Activated B cell treated with CpG ODN at 0.5 μM for 24 hours (primary cell): Measurements from ENCODE around the gene GABRG3. TPM values are rescaled to one million over a fixed set of nuclear protein-coding genes. Genes with fewer than 3 reads are reported as not detected.

Experiments
- ATAC-seq: fragments of 200-7000 bp; cut with Tn5 transposase; one replicate; pipeline ENCODE4 v1.10.0; 2021; ENCODE audit warnings: low read depth, mild to moderate bottlenecking, moderate library complexity
- CTCF ChIA-PET: fragments of 350-600 bp; sonication (Branson Sonifier 250); formaldehyde crosslinking; loops from one replicate; lab custom pipeline; 2021; ENCODE audit warnings: antibody characterized with exemption; lab: Charles Lee
- POLR2A ChIA-PET: fragments of 350-600 bp; sonication (Branson Sonifier 250); formaldehyde crosslinking; loops from one replicate; lab custom pipeline; 2021; ENCODE audit warnings: antibody characterized with exemption; lab: Charles Lee
- DNase-seq: peaks from one replicate; pipeline ENCODE4 v3.0.0; 2022
- H3K27ac Mint-ChIP-seq: one replicate; pipeline ENCODE4 v1.8.0; 2020; ENCODE audit warnings: mixed read lengths
- H3K27me3 Mint-ChIP-seq: one replicate; pipeline ENCODE4 v1.8.0; 2021; ENCODE audit warnings: mixed read lengths
- H3K36me3 Mint-ChIP-seq: one replicate; pipeline ENCODE4 v1.8.0; 2021; ENCODE audit warnings: low read depth, mixed read lengths
- H3K4me1 Mint-ChIP-seq: one replicate; pipeline ENCODE4 v1.8.0; 2021; ENCODE audit warnings: mixed read lengths
- H3K4me3 Mint-ChIP-seq: one replicate; pipeline ENCODE4 v1.8.0; 2020; ENCODE audit warnings: mild to moderate bottlenecking, mixed read lengths
- H3K9me3 Mint-ChIP-seq: one replicate; pipeline ENCODE4 v1.8.0; 2020; ENCODE audit warnings: mixed read lengths
- intact Hi-C: fragments of 100-400 bp; cut with micrococcal nuclease; formaldehyde crosslinking; loops from one replicate; pipeline ENCODE4 v1.15.1; 2024
- total RNA-seq: library from RNA; stranded (reverse); gene quantifications from 2 replicates; pipeline ENCODE4 v1.2.3, GENCODE V29; 2022
- TF ChIP-seq, protein P1 (sequence below): fragments of 200-600 bp; IDR thresholded peaks from one replicate; pipeline ENCODE4 v1.8.0; 2022; ENCODE audit warnings: antibody characterized with exemption, mild to moderate bottlenecking

Gene GABRG3
- total RNA-seq, 1 donor from 2014 or later = not detected

DNA sequence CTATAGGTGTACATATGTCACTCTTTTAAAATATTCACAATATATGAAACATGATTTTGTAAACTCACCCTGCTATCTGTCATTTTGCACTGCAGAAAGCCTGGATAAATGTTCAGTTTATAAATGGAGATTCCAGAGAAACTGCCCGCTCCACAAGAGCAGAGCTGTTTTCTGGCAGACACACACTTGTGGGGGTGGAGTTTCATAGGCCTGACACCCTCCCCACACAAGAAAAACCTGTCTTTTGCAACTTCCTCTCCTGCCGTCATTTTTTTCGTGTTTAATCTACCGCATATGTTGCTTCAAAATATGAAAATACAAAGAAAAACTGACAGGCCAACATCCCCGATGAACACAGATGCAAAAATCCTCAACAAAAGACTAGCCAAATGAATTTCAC is 479.0 kb downstream of the GABRG3 start:
- CTCF ChIA-PET = no interaction called here
- POLR2A ChIA-PET = no interaction called here
- intact Hi-C loops = no loop called here
- ATAC-seq (no peak), DNase-seq (no peak)
- H3K9me3 Mint-ChIP-seq = peaks cover 16% of the 10 kb centered on the region
- no peak overlapping the region for H3K27ac Mint-ChIP-seq
- TF ChIP-seq, protein P1, sequence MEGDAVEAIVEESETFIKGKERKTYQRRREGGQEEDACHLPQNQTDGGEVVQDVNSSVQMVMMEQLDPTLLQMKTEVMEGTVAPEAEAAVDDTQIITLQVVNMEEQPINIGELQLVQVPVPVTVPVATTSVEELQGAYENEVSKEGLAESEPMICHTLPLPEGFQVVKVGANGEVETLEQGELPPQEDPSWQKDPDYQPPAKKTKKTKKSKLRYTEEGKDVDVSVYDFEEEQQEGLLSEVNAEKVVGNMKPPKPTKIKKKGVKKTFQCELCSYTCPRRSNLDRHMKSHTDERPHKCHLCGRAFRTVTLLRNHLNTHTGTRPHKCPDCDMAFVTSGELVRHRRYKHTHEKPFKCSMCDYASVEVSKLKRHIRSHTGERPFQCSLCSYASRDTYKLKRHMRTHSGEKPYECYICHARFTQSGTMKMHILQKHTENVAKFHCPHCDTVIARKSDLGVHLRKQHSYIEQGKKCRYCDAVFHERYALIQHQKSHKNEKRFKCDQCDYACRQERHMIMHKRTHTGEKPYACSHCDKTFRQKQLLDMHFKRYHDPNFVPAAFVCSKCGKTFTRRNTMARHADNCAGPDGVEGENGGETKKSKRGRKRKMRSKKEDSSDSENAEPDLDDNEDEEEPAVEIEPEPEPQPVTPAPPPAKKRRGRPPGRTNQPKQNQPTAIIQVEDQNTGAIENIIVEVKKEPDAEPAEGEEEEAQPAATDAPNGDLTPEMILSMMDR = no peak
- no peaks in the 10 kb centered on the region for H3K36me3 Mint-ChIP-seq
- no peak overlapping the region for H3K4me3 Mint-ChIP-seq
- no peaks in the 10 kb centered on the region for H3K4me1 Mint-ChIP-seq
- H3K27me3 Mint-ChIP-seq = no peaks in the 10 kb centered on the region

DNA sequence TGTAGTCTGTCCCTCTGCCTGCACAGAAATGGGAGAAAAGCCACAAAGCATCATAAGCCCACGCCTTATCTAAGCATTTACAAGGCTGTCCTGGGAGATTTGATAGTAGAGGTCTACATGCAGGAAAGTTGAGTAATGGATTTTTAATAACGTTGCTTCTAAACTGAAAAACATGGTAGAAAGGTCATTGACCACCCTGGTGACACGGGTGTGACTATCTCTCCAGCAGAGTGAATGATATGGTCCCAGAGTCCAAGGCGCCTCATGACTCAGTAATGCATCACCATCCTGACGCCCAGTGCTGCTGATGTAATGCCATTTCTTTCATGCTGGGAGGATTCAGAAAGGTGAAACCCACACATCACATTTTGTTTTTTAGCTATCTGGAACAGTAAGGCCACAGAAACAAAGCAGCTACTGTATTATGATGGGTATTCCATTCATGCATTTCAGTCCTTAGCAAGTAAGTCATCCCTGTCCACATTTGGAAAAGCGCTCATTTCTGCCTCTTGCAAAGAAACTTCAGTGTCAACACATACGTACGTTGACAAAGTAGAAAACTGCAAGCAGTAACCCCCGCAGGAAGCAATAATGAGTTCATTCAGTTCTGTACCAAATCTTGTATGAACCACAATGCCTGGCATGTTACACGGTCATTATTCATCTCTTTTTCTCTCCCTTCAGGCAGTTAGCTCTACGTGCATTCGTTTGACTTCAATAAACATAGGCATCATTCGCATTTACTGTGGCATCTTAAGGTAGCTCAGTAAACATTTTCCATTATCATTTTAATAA is 483.5 kb downstream of the GABRG3 start:
- TF ChIP-seq, protein P1 = no peak
- H3K4me1 Mint-ChIP-seq = no peaks in the 10 kb centered on the region
- H3K36me3 Mint-ChIP-seq = no peaks in the 10 kb centered on the region
- CTCF ChIA-PET = no interaction called here
- H3K27ac Mint-ChIP-seq = no peak overlapping the region
- H3K27me3 Mint-ChIP-seq = no peaks in the 10 kb centered on the region
- POLR2A ChIA-PET = no interaction called here
- no peak for DNase-seq
- peaks cover 9% of the 10 kb centered on the region for H3K9me3 Mint-ChIP-seq
- no peak for ATAC-seq
- H3K4me3 Mint-ChIP-seq = no peak overlapping the region
- intact Hi-C loops = no loop called here

DNA sequence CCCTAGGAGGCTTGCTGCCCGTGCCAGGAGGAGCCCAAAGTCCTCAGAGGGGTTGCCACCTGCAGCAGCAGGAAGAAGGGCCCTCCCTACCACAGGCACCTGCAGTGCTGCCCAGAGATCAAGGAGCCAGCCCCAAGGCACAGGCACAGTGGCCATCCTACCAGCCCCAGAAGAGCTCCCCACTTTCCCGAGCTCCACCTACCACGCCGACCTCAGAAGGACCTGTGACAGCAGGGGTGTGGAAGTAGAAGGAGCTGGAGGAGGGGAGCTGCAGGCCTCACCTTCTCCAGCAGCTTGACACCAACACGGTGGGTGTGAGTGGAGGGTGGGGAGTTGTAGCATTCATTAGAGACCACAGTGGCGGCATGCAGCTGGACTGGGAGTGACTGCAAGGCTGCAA is 485.8 kb downstream of the GABRG3 start:
- ATAC-seq (no peak), DNase-seq (no peak)
- CTCF ChIA-PET = no interaction called here
- H3K9me3 Mint-ChIP-seq = peaks cover 5% of the 10 kb centered on the region
- no peak overlapping the region for H3K4me3 Mint-ChIP-seq
- TF ChIP-seq, protein P1 = no peak
- H3K4me1 Mint-ChIP-seq = no peaks in the 10 kb centered on the region
- H3K27me3 Mint-ChIP-seq = no peaks in the 10 kb centered on the region
- POLR2A ChIA-PET = no interaction called here
- no peak overlapping the region for H3K27ac Mint-ChIP-seq
- no peaks in the 10 kb centered on the region for H3K36me3 Mint-ChIP-seq
- intact Hi-C loops = no loop called here

DNA sequence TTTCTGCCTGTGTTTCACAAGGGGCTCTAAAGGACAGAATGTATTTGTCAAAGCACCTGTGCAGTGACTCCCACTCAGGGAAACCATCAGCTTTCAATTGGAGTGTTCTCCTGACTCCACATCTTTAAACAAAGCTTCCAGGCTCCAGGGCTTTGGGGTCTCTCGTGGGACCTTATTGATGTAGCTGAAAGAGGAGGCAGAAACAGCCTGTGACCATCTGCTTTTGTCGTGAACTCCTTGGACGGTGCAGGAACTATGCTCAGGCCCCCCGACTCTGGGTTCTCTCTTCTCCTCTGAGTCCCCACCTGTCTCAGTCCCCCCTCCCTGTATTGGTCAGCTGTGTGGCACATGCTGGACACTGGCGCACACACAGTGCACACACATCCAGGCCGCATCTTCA is 486.8 kb downstream of the GABRG3 start:
- ChIA-PET POLR2A (no interaction called here), CTCF (no interaction called here)
- TF ChIP-seq, protein P1 = no peak
- DNase-seq (no peak), ATAC-seq (no peak)
- H3K27me3 Mint-ChIP-seq = no peaks in the 10 kb centered on the region
- peaks cover 7% of the 10 kb centered on the region for H3K9me3 Mint-ChIP-seq
- no peaks in the 10 kb centered on the region for H3K4me1 Mint-ChIP-seq
- no peak overlapping the region for H3K4me3 Mint-ChIP-seq
- no peak overlapping the region for H3K27ac Mint-ChIP-seq
- intact Hi-C loops = no loop called here
- H3K36me3 Mint-ChIP-seq = no peaks in the 10 kb centered on the region

DNA sequence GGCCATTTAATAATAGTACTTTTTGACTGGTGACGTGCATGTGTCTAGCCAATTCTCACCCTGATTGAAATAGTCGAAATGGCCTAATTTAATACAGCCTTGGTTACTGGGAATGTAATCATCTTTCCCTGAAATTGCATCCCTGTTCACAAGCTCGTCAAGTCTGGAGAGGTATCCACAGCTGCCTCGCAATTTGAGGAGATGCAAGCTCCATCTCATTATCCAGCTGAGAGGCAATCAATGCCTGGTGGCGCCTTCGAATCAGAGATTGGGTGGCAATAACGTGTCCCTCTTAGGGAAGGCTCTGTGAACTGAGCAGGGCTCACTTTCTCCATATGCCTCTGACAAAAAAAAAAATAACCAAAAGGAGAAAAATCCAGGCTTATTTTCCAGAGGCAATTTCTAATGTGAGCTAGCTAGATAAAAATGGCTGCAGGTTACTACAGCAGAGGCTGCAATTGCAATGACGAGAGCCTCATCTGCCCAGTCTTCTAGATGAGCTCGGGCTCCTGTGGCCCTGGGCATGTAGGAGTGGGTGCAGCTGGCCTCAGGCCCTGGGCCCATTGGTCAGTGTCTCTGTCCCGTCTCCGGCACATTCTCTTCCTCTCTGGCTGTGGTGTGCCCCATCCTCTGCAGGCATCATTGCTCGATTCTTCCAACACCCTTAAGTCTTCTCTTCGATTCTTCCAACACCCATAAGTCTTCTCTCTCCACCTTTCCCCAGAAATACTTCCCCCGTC is 487.5 kb downstream of the GABRG3 start:
- Mint-ChIP-seq H3K9me3 (peaks cover 5% of the 10 kb centered on the region), H3K4me1 (no peaks in the 10 kb centered on the region), H3K4me3 (no peak overlapping the region), H3K27me3 (no peaks in the 10 kb centered on the region), H3K36me3 (no peaks in the 10 kb centered on the region), H3K27ac (no peak overlapping the region)
- POLR2A ChIA-PET = no interaction called here
- TF ChIP-seq, protein P1 = no peak
- no peak for DNase-seq
- CTCF ChIA-PET = no interaction called here
- intact Hi-C loops = no loop called here
- no peak for ATAC-seq
